HG02678 (cell line): Measurements from ENCODE around the gene TCF7L1.

Source experiments
- ATAC-seq: cut with Tn5 transposase; IDR thresholded peaks from one replicate; pipeline ENCODE4 v1.9.1; 2021; ENCODE audit warnings: mild to moderate bottlenecking, moderate library complexity; ENCODE audit not compliant: unreplicated experiment

TCF7L1 gene

GRCh38 chr2:85273738-85274731 lies 140.8 kb downstream of the TCF7L1 start:
- ATAC-seq: no peak

- no peak for ATAC-seq
Observed at GRCh38 chr2:85275984-85276540, 142.9 kb downstream of the TCF7L1 start.

GRCh38 chr2:85276571-85277118 lies 143.5 kb downstream of the TCF7L1 start:
- ATAC-seq: no peak

GRCh38 chr2:85277416-85278158 lies 144.4 kb downstream of the TCF7L1 start:
- ATAC-seq: no peak

GRCh38 chr2:85278361-85278760 lies 145.2 kb downstream of the TCF7L1 start:
- no peak for ATAC-seq

- ATAC-seq: no peak
Observed at GRCh38 chr2:85281553-85281952, 148.4 kb downstream of the TCF7L1 start.

GRCh38 chr2:85282914-85283313 lies 149.7 kb downstream of the TCF7L1 start:
- ATAC-seq: no peak

GRCh38 chr2:85283641-85284040 lies 150.4 kb downstream of the TCF7L1 start:
- ATAC-seq: no peak

- no peak for ATAC-seq
Observed at GRCh38 chr2:85286918-85287317, 153.7 kb downstream of the TCF7L1 start.

GRCh38 chr2:85287721-85288120 lies 154.5 kb downstream of the TCF7L1 start:
- ATAC-seq: no peak

- no peak for ATAC-seq
Observed at GRCh38 chr2:85288244-85288725, 155.1 kb downstream of the TCF7L1 start.

GRCh38 chr2:85291425-85292023 lies 158.3 kb downstream of the TCF7L1 start:
- ATAC-seq: no peak

GRCh38 chr2:85302121-85302520 lies 168.9 kb downstream of the TCF7L1 start:
- no peak for ATAC-seq

- no peak for ATAC-seq
Observed at GRCh38 chr2:85303780-85304531, 170.8 kb downstream of the TCF7L1 start.

- ATAC-seq: no peak
Observed at GRCh38 chr2:85307527-85307897, 174.3 kb downstream of the TCF7L1 start.

GRCh38 chr2:85308201-85308600 lies 175.0 kb downstream of the TCF7L1 start:
- ATAC-seq: no peak

GRCh38 chr2:85308896-85309555 lies 175.8 kb downstream of the TCF7L1 start:
- peak; percentile 56 for ATAC-seq

- peak; percentile 39 for ATAC-seq
Observed at GRCh38 chr2:85309699-85310321, 176.6 kb downstream of the TCF7L1 start.

GRCh38 chr2:85310330-85310729 lies 177.1 kb downstream of the TCF7L1 start:
- ATAC-seq: peak; percentile 72
